Measurements from ENCODE around the gene OR1I1.

Gene OR1I1

GRCh38 chr19:15120135-15121026 lies 38.4 kb downstream of the OR1I1 start:
- no peak for DNase-seq

- no peak for DNase-seq
These were observed 40.5 kb downstream of the OR1I1 start for GRCh38 chr19:15122331-15123030.

DNA sequence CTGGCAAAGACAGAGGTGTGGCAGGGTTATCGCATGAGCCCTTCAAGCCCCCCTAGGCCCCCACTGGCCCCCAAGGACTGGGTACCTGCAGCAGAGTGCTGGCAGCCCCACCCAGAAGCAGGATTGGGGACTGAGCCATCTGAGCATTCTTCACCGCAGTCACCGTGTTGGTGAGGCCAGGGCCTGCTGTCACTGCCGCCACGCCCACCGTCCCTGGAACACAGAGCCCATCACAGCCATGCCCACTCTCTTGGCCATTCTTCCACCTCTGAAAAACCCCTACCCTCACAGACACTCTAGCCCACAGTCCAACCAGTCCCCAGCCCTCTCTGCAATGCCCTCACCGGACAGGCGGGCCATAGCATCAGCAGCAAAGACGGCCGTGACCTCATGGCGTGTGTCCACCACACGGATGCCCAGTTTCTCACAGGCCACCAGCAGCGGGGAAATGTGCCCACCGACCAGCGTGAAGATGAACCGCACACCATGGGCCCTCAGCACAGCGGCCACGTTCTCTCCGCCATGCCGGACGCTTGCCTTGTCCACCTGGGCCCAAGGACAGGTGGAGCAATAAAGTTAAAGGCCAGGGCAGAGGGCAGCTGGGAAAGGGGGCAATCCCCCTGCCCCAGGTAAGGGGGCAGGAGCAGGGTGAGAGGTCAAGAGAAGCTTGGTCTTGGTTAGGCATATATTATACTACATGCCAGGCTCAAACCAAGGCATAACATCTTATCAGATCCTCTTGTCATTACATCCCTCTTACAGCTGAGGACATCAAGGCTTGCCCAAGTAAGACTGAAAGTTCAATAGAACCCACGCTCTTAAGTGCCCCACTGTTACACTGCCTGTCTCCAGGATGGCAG lies 41.2 kb downstream of the OR1I1 start:
- DNase-seq = no peak

- DNase-seq = peak; percentile 77
These were observed 41.9 kb downstream of the OR1I1 start for GRCh38 chr19:15123900-15124299.

DNA sequence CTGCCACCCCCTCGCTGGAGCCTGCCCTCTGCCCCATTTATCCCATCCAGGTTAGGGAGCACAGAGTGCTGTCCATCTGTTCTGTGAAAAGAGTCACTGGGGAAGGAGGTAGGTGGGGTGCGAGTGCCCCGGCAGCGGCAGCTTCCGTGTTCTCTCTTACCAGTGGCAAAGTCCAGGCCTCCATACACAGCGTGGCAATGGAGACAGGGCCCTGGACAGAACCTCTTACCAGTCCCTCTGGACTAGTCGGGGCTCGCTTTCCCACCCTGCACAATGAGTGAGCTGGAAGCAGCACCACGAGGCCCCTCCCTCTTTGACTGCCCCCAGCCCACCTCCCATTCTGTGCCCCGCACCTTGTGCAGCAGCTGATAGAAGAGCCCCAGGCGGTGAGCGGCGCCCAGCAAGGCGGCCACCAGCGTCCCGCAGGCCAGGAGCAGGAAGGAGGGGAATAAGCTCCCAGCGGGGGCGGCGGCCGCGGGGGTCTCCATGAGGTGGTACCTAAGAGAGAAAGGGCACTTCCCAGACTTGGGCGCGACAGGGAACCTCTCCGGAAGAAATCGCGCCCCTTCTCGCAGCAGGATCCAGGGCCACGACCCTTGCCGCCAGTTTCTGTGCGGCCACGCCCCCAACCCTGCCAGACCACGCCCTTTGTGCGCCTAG lies 42.7 kb downstream of the OR1I1 start:
- peak; percentile 38 for DNase-seq

DNA sequence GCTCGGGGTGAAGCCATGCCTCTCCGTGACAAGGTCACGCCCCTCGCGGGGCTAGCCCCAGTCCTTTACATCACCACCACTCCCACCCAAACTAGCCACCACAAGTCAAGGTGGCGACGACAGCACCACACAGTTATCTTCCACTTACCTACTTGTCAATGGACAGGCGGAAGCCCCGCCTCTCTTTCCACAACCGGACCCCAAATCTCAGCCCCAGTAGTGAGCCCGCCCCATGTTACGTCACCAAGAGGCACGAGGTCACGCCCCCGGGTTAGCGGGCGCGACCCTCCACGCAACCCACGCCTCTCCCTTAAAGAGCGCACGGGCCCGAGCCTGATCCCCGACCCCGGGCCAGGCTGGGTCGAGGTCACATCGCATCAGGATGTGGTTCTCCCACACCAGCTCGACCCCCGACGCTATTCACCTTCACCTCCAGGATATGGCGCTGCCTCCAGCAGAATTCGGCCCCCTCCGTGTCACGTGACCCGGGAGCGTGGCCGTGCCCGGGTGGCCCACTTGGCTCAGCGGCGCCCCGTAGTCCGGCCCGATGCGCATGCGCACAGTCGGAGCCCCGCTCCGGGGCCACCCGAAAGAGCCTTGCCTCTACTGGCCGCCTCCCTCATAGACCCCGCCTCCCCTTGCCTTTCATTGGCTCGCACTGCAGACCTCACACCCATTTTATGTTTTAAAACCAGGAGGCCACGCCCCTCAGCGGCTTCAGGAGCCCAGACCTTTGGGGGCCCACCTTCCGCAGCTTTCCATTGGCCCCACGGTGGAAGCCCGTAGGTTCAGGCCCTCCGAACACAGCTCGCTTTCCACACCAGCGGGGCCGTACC lies 43.4 kb downstream of the OR1I1 start:
- peak; percentile 99 for DNase-seq

GRCh38 chr19:15126131-15126910 lies 44.3 kb downstream of the OR1I1 start:
- DNase-seq = no peak

- DNase-seq = no peak
These were observed 46.3 kb downstream of the OR1I1 start for GRCh38 chr19:15128162-15128770.

DNA sequence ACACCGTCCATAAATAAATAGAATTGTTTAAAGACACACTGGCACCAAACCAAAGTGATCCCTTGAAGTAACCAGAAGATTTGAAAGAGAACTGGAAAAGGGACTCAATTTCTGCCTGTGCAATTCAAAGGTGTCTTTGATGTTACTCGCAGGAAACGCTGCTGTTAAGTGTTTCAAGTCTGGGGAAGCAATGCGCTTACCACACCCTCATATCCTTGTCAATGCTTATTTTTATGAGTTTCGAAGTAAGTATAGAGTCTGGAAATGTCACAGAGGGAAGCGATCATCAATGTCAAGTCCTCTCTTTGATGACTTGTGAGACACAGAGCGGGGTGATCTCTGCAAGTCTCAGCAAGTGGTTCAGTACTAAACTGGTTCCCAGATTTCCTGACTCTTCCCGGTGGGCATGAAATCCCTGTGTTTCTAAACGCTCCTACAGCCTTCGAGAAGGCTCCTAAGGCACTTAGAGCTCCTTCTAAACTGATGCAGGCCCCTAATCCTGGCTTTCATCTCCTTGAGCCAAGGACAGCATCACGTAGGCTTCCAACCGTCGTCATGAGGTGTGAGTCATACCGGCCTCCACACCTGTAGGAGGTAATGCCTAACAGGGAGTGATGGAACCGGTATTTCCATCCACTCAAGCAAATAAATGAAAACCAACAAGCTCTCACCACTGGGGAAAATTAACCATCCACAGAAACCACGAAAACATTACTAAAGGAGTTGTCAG lies 48.0 kb downstream of the OR1I1 start:
- DNase-seq = no peak

GRCh38 chr19:15136234-15136954 lies 54.4 kb downstream of the OR1I1 start:
- no peak for DNase-seq

- no peak for DNase-seq
These were observed 55.8 kb downstream of the OR1I1 start for GRCh38 chr19:15137777-15138176.

DNA sequence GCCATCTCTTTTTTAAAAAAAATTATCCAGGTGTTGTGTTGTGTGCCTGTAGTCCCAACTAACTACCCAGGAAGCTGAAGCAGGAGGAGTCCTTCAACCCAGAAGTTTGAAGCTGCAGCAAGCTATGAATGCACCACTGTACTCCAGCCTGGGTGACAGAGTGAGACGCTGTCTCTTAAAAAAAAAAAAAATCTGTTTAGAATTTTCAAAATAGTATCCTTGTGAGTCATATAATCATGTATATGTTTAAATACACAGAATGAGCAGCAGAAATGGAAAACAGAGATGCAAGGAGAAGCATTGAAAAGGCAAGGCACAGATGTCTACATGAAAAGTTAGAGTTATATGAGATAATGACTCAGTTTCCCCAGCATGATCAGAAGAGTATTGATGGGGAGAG lies 56.4 kb downstream of the OR1I1 start:
- no peak for DNase-seq

DNA sequence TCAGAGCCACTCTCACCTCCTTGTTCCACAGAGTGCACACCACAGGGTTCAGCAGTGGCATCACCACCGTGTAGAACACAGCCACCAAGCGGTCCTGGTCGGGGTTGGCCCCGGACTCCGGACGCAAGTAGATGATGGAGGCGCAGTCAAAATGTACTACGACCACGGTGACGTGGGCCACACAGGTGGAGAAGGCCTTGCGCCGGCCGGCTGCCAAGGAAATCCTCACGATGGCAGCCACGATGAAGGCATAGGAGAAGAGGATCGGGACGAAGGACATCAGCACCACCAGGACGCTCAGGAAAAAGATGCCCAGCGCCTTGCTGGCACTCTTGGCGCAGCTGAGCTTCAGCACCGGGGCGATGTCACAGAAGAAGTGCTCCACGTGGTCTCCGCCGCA lies 59.1 kb downstream of the OR1I1 start:
- no peak for DNase-seq

- DNase-seq = no peak
These were observed 60.3 kb downstream of the OR1I1 start for GRCh38 chr19:15142313-15142712.
